HCT116 (cell line): ENCODE results near the gene MAEA.

Source experiments
- ATF3 ChIP-seq: IDR thresholded peaks from 2 replicates; pipeline ENCODE4 v1.6.1; 2012
- CEBPB ChIP-seq: IDR thresholded peaks from 2 replicates; pipeline ENCODE4 v1.6.1; 2012; ENCODE audit warnings: low read depth
- CTCF ChIP-seq, 3 experiments: fragments of 200-600 bp in 1 of 3; sonication (generic) in 1 of 3; IDR thresholded peaks in 2 of 3; conservative IDR thresholded peaks in 1 of 3; 2 replicates each; pipeline ENCODE4 v1.5.1; 2012 to 2017; ENCODE audit warnings: low read depth in 2 of 3, low read length in 2 of 3, antibody characterized with exemption in 1 of 3, borderline replicate concordance in 1 of 3, control low read depth in 1 of 3, mild to moderate bottlenecking in 1 of 3, mixed read lengths in 1 of 3, mixed run types in 1 of 3, moderate library complexity in 1 of 3; ENCODE audit not compliant: insufficient read depth in 1 of 3
- EGR1 ChIP-seq: IDR thresholded peaks from 2 replicates; pipeline ENCODE4 v1.6.1; 2012; ENCODE audit warnings: low read depth
- EZH2 ChIP-seq: fragments of 200-600 bp; sonication (generic); IDR thresholded peaks from 2 replicates; pipeline ENCODE4 v1.6.1; 2017; ENCODE audit warnings: antibody characterized with exemption, mixed run types
- JUND ChIP-seq: IDR thresholded peaks from 2 replicates; pipeline ENCODE4 v1.6.1; 2012
- POLR2A ChIP-seq: IDR thresholded peaks from 2 replicates; pipeline ENCODE4 v1.7.0; 2011; ENCODE audit warnings: borderline replicate concordance; ENCODE audit not compliant: insufficient read depth, insufficient read length; ENCODE audit errors: extremely low read depth
- POLR2AphosphoS5 ChIP-seq: IDR thresholded peaks from 2 replicates; pipeline ENCODE4 v1.6.1; 2011; ENCODE audit warnings: mild to moderate bottlenecking, low read depth, low read length, moderate library complexity
- RAD21 ChIP-seq: IDR thresholded peaks from 2 replicates; pipeline ENCODE4 v1.6.1; 2012; ENCODE audit warnings: low read depth, mild to moderate bottlenecking
- REST ChIP-seq: IDR thresholded peaks from 2 replicates; pipeline ENCODE4 v1.6.1; 2012; ENCODE audit warnings: low read depth
- SIN3A ChIP-seq: IDR thresholded peaks from 2 replicates; pipeline ENCODE4 v1.6.1; 2012; ENCODE audit warnings: low read depth
- SRF ChIP-seq: IDR thresholded peaks from 2 replicates; pipeline ENCODE4 v1.6.1; 2012; ENCODE audit warnings: low read depth
- YY1 ChIP-seq: IDR thresholded peaks from 2 replicates; pipeline ENCODE4 v1.6.1; 2011; ENCODE audit warnings: low read length, low read depth, moderate library complexity, mild to moderate bottlenecking; ENCODE audit not compliant: insufficient replicate concordance; ENCODE audit errors: extremely low read depth
- ZFX ChIP-seq: fragments of 450-650 bp; IDR thresholded peaks from 2 replicates; pipeline ENCODE4 v1.6.1; 2017

GRCh38 chr4:1297023-1297395 is 7.3 kb downstream of the MAEA start:
- TF ChIP-seq ZFX: no peak
- no peak for TF ChIP-seq POLR2A
- TF ChIP-seq EGR1: no peak
- no peak for TF ChIP-seq YY1
- TF ChIP-seq REST: no peak
- no peak for TF ChIP-seq JUND
- no peak for TF ChIP-seq EZH2
- TF ChIP-seq CTCF (IDR thresholded peaks at IDR 0.05 in 2 of 3, conservative IDR thresholded peaks at IDR 0.05 in 1 of 3; ENCODE audit: borderline replicate concordance in 1 of 3, insufficient read depth in 1 of 3, low read depth in 2 of 3, low read length in 2 of 3): no peak
- no peak for TF ChIP-seq RAD21
- no peak for TF ChIP-seq SIN3A
- no peak for TF ChIP-seq SRF
- TF ChIP-seq CEBPB: no peak
- TF ChIP-seq POLR2AphosphoS5: no peak
- no peak for TF ChIP-seq ATF3
